GM12878 (cell line): ENCODE results near the gene PBRM1. TPM values are rescaled to one million over a fixed set of nuclear protein-coding genes. Genes with fewer than 3 reads are reported as not detected.

Source experiments
- CHD4 ChIP-seq: fragments of 200-600 bp; sonication (generic); IDR thresholded peaks from 2 replicates; pipeline ENCODE4 v1.6.1; 2016; ENCODE audit warnings: mild to moderate bottlenecking
- EGR1 ChIP-seq, 2 experiments: IDR thresholded peaks; 1 replicate in 1 of 2; 2 replicates in 1 of 2; pipeline ENCODE4 v1.6.1; 2011 to 2012; ENCODE audit warnings: low read depth in 2 of 2, low read length in 2 of 2, borderline replicate concordance in 1 of 2, mild to moderate bottlenecking in 1 of 2, moderate library complexity in 1 of 2
- FOS ChIP-seq: IDR thresholded peaks from 3 replicates; pipeline ENCODE4 v1.6.1; 2011; ENCODE audit warnings: borderline replicate concordance; ENCODE audit not compliant: insufficient read length; ENCODE audit errors: extremely low read depth
- RELA ChIP-seq: fragments of 450-650 bp; IDR thresholded peaks from 2 replicates; pipeline ENCODE4 v1.8.0; 2014; ENCODE audit warnings: borderline replicate concordance; ENCODE audit not compliant: partially characterized antibody
- polyA plus RNA-seq, 11 experiments: library from polyadenylated mRNA; depleted of rRNA in 4 of 11; unstranded in 6 of 11; stranded (reverse) in 5 of 11; fragments of >200 nt; fragmentation: Nextera tagmentation in 4 of 11; fragmentation: Illumina TruSeq in 1 of 11; extraction: Ambion mirVana in 4 of 11; extraction: Trizol in 1 of 11; gene quantifications; 1 replicate in 1 of 11; 2 replicates in 10 of 11; pipeline versions ENCODE4 v1.2.1 to v1.2.3, GENCODE V29; 2011 to 2016; ENCODE audit warnings: inconsistent platforms in 2 of 11, missing spikeins in 2 of 11, low read depth in 1 of 11
- total RNA-seq, 4 experiments: library from RNA; depleted of rRNA in 3 of 4; stranded (reverse); fragments of >200 nt in 3 of 4; fragmentation: Illumina TruSeq in 1 of 4; extraction: Trizol in 1 of 4; gene quantifications; 2 replicates each; pipeline versions ENCODE4 v1.2.1 to v1.2.3, GENCODE V29; 2013 to 2021
- TF ChIP-seq, protein P1 (sequence below): fragments of 450-650 bp; IDR thresholded peaks from 2 replicates; pipeline ENCODE4 v1.6.1; 2018; ENCODE audit warnings: mild to moderate bottlenecking, low read depth, moderate library complexity; ENCODE audit not compliant: partially characterized antibody
- TF ChIP-seq, protein P2 (sequence below): fragments of 450-650 bp; IDR thresholded peaks from 2 replicates; pipeline ENCODE4 v1.6.1; 2017; ENCODE audit warnings: antibody characterized with exemption, mild to moderate bottlenecking, moderate library complexity

PBRM1 gene
- total and polyA plus RNA-seq, 10 of the 15 experiments (the other 5 are each of a cell fraction or from before 2014, with no cell fraction given), result 8.9 to 88.9 (median 39.3) TPM

DNA sequence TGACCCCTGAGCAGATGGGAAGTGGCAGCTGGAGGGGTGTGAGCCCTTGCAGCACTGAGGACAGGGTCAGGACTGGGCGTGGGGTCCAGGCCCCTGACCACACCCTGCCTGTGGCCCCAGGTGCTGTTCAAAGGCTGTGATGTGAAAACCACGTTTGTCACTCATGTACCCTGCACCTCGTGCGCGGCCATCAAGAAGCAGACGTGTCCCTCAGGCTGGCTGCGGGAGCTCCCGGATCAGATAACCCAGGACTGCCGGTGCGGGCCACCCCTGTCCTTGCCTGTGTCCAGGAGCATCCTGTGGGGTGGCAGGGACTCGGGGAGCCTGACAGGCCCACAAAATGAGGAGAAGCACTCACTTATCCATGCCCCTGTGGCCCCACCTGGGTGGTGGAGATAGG is 184.7 kb downstream of the PBRM1 start (continued):
- TF ChIP-seq, protein P1, sequence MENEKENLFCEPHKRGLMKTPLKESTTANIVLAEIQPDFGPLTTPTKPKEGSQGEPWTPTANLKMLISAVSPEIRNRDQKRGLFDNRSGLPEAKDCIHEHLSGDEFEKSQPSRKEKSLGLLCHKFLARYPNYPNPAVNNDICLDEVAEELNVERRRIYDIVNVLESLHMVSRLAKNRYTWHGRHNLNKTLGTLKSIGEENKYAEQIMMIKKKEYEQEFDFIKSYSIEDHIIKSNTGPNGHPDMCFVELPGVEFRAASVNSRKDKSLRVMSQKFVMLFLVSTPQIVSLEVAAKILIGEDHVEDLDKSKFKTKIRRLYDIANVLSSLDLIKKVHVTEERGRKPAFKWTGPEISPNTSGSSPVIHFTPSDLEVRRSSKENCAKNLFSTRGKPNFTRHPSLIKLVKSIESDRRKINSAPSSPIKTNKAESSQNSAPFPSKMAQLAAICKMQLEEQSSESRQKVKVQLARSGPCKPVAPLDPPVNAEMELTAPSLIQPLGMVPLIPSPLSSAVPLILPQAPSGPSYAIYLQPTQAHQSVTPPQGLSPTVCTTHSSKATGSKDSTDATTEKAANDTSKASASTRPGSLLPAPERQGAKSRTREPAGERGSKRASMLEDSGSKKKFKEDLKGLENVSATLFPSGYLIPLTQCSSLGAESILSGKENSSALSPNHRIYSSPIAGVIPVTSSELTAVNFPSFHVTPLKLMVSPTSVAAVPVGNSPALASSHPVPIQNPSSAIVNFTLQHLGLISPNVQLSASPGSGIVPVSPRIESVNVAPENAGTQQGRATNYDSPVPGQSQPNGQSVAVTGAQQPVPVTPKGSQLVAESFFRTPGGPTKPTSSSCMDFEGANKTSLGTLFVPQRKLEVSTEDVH, result no peak
- TF ChIP-seq EGR1 (IDR thresholded peaks at IDR 0.05; ENCODE audit: borderline replicate concordance in 1 of 2, low read depth in 2 of 2, low read length in 2 of 2), result no peak
- TF ChIP-seq, protein P2, sequence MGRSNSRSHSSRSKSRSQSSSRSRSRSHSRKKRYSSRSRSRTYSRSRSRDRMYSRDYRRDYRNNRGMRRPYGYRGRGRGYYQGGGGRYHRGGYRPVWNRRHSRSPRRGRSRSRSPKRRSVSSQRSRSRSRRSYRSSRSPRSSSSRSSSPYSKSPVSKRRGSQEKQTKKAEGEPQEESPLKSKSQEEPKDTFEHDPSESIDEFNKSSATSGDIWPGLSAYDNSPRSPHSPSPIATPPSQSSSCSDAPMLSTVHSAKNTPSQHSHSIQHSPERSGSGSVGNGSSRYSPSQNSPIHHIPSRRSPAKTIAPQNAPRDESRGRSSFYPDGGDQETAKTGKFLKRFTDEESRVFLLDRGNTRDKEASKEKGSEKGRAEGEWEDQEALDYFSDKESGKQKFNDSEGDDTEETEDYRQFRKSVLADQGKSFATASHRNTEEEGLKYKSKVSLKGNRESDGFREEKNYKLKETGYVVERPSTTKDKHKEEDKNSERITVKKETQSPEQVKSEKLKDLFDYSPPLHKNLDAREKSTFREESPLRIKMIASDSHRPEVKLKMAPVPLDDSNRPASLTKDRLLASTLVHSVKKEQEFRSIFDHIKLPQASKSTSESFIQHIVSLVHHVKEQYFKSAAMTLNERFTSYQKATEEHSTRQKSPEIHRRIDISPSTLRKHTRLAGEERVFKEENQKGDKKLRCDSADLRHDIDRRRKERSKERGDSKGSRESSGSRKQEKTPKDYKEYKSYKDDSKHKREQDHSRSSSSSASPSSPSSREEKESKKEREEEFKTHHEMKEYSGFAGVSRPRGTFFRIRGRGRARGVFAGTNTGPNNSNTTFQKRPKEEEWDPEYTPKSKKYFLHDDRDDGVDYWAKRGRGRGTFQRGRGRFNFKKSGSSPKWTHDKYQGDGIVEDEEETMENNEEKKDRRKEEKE, result no peak
- no peak for TF ChIP-seq CHD4
- TF ChIP-seq RELA, result no peak
- TF ChIP-seq FOS, result no peak
- TF ChIP-seq, all 136 proteins: peak for 0
